HUDEP-2 (cell line): Measurements from ENCODE around the gene CLDN18.

Experiments used
- DNase-seq, 76 experiments: peaks; one replicate each; lab custom pipeline; 2025; ENCODE audit not compliant: unreplicated experiment in 76 of 76; lab: John Stamatoyannopoulos, UW

Gene CLDN18

DNA sequence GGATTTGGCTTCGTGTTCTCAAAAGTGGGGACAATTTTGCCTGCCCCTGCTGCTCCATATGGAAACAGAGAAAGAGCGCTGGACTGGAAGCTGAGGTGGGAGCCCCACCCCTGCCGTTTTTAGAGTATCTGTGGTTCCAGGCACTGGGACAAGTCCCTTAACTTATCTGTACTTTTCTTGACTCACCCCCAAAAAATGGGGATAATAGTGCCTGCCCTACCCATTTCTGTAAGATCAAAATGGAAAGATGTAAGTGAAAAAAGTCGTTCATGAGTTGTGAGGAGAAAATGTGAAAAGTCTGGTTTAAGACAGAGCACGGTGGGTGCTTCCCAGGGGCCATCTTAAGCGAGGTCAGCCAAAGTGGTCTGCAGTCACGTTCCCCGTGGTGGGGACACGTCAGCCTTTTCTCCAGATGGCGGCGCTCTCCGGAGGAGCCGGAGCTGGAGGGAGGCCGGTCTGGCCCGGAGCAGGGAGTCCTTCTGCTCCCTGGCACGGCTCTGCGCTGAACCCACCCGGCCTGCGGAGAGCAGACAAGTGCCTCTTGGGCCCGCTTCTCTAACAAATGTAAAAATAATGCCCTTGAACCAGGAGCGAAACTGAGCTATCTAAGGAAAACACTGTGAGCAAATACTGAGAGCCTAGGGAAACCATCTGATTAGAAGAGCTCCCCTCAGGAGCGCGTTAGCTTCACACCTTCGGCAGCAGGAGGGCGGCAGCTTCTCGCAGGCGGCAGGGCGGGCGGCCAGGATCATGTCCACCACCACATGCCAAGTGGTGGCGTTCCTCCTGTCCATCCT lies at the start of gene CLDN18:
TSS of gene CLDN18 (plus strand) at position 690 of the 797 bp plus-strand sequence. CDS start at position 751, 61 bp downstream.
- no peak for DNase-seq

- DNase-seq: no peak
Observed at GRCh38 chr3:137962251-137962650, 47.7 kb upstream of the CLDN18 start.

DNA sequence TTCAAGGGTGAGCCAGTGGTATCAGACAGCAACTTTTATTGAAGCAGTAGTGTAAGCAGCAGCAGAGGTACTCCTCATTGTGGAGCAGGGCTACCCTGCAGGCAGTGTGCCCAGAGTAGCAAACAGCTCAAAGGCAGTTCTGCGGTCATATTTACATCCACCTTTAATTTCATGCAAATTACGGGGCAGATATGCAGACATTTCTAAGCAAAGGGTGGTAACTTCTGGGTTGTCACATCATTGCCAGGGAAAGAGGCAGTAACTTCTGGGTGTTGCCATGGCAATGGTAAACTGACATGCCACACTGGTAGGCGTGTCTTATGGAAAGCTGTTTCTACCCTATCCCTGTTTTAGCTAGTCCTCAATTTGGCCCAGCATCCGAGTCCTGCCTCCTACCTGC lies 46.5 kb upstream of the CLDN18 start:
- DNase-seq: no peak

GRCh38 chr3:137970914-137971831 lies 38.8 kb upstream of the CLDN18 start:
- DNase-seq: peak in 54 of 76 experiments; percentile 1 to 73 (median 32)

GRCh38 chr3:137972396-137972795 lies 37.6 kb upstream of the CLDN18 start:
- no peak for DNase-seq

DNA sequence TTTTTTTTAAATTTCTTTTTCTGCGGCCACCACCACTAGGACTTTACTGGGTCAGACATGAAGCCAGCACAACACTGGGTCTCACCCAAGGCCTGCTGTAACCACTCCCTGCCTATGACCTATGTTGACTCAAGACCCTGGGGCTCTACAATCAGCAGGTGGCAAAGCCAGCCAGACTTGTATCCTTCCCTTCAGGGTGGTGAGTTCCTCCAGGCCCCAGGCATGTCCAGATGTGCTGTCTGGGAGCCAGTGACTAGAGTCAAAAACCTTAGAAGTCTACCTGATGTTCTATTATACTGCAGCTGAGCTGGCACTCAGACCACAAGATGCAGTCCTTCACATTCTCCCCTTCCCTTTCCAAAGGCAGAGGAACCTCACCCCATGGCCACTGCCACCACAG lies 31.6 kb upstream of the CLDN18 start:
- no peak for DNase-seq

DNA sequence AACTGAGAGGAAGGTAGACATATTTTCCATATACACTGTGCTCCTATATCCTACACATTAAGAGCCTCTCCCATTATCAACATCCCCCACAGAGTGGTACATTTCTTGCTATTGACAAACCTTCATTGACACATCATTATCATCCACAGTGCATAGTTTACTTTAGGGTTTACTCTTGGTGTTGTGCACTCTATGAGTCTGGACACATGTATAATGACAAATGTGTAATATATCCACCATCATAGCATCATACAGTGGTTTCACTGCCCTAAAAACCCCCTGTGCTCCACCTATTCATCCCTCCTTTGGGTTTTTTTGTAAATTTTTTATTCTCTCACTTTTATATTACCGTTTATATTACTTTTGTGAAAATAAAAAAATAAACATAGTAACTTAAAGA lies 22.2 kb upstream of the CLDN18 start:
- no peak for DNase-seq

DNA sequence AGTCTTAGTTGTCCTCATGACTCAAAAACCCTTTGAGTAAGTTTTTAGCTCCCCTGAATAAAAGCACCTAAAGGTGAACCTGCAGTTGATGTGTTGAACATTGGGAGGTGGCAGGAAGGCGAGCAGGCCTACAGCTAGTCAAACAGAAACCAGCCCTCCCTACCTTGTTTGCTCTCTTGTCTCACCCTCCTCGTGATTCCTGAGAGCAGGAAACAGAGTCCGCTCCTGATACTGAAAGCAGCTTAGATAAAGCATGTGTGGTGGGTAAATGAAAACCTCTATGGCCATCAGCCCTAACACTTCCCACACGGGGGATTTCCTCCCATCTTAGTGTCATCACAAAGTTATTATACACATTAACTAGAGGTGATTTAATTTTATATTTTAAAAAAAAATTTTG lies 21.8 kb upstream of the CLDN18 start:
- no peak for DNase-seq

DNA sequence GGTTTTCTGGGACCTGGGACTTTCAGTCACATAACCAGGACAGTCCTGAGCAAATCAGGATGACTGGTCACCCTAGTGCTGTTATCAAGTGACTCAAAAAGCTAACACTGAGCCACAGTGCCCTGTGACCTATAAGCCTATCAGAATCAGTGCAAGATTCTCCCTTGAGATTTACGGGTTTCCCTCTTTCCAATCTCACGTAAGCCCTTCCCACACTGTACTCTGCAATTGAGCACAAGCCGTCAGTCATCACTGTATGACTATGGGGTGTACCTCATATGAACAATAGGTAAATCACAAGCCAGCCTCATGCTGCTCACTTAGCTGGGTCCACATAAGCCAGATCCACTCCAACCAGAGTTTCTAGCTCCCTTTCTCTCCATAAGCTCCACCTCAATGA lies 21.0 kb upstream of the CLDN18 start:
- DNase-seq: no peak

DNA sequence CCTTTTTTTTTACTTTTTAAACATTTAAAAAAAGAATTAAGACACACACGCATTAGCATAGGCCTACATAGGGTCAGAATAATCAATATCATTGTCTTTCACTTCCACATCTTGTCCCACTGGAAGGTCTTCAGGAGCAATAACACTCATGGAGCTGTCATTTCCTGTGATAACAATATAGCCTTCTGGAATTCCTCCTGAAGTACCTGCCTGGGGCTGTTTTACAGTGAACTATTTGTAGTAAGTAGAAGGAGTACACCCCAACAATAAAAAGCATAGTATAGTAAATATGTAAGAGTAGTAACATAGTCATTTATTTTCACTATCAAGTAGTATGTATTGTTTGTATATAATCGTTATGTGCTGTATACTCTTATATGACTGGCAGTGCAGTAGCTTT lies 19.5 kb upstream of the CLDN18 start:
- DNase-seq: no peak

DNA sequence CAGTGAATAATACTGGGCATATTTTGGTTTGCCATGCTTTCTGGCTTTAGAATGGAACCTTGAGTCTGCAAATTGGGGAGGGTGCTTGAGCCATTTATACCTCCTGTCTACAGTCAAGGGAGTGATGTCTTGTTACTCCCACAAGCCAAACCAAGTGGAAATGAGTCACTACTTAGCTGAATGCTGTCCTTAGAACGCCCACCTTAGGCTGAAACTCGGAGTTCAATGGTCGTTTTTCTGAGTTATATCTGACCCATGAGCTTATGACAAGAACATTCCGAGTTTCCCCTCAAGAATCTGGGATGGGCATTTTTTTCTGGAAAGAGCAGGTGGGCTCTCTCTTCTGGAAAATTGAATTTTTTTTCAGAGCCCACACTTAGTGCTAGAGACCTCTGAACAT lies 17.4 kb upstream of the CLDN18 start:
- DNase-seq: no peak

DNA sequence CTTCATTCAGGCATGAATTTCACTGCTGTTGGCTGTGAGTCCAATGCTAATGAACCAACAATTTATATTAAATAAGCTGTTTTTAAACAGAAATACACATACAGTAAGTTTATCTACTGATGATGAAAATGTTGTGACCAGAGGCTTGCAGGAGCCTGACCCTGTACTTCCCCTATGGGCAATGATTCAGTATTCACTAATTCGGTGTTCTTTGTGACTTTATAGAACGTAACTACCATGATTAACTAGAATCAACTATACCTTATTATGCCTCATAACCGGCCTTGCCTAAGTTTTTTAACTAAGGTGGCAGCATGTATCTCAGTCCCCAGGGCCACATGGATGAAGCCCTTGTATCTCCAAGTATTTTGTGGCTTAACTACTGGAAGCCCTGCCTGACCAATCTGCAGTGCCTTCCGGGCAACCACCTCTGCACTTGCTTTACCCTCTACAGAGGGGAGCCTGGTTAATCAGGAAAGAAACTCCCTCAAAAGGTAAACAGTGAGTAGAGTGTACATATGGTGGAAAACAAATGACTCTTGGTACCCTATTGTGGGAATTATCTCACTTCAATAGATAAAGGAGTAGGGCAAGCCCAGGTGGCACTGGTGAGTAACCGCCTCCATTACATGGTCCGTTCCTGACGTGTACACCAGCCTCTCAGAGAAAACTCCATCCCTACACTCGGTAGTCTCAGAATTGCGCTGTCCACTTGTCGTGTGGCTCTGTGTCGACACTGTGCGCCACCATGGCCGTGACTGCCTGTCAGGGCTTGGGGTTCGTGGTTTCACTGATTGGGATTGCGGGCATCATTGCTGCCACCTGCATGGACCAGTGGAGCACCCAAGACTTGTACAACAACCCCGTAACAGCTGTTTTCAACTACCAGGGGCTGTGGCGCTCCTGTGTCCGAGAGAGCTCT lies 11.6 kb upstream of the CLDN18 start:
- DNase-seq: no peak

- DNase-seq: no peak
Observed at GRCh38 chr3:138003069-138003468, 6.9 kb upstream of the CLDN18 start.

DNA sequence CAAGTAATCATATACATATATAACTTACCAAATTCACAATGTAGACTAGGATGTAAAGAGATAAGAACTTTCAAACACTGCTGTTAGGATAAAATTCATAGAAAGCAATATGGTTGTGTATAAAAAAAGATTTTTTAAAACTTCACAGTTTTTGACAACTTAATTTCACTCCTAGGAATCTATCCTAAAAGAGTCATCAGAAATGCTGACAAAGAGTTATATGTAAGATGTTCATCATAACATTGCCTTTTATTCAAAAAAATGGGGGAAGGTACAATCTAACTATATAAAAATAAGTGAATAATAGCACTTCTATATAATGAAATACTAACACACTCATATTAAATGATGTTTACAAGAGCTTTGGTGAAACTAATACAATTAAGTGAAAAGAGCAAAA lies 4.3 kb upstream of the CLDN18 start:
- no peak for DNase-seq

DNA sequence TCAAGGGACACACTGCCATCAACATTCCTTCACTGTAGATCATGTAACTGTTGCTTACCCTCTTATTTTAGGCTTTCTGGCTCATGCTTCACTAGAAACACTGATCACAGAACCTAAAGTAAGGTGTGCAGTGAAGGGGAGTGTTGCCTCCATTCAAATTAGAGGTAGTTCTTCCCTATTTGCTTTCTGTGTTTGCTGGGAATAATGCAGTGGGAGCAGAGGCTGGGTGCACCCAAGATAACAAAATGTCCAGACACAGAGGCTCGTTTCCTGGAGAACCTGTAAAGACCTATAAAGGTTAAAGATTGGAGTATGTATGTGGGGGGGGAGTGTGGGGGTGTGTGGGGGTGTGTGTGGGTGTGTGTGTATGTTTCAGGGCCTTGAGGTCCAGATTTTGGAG lies 2.1 kb upstream of the CLDN18 start:
- DNase-seq: no peak

DNA sequence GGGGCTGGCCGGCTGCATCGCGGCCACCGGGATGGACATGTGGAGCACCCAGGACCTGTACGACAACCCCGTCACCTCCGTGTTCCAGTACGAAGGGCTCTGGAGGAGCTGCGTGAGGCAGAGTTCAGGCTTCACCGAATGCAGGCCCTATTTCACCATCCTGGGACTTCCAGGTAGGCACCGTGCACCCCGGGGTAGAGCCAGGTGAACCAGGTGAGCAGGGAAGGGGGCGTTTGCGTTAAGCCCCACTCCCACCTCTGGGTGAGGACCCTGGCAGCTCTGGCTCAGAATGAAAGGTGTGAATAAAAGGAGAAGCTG lies 267 bp downstream of the CLDN18 start:
- DNase-seq: no peak

DNA sequence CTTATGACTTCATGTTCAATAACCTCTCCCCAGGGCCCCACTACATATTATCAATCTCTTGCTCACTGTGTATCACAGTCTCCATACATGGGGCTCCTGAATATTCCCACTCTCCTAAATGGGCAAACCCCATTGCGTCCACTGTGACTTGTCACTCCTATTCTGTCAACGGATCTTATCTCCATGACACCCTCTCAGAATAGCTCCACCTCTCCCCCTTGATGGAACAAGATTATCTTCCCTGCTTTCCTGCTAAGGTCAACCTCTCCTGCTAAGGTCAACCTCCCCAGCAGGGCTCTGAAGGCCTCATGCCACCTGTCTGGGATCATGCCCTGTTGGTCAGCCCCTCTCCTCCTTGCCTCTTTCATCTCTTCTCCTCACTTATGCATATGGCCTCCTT lies 1.8 kb downstream of the CLDN18 start:
- DNase-seq: no peak

DNA sequence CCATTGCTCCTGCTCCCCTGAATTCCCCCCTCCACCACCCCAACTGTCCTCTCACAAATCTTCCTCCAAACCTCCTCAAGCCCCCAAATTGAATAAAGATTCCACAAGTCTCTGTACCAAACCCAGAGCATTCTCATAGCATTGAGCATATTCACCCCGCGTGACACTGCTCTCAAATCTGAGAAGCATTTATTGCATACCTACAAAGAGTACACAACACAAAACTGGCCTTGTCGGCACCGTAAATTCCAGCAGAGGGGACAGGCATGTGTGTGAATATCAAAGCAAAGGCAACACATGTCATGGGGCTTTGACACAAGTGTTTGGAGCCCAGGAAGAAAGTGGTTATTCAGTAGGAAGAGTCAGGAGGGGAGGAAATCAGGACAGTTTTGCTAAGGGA lies 2.6 kb downstream of the CLDN18 start:
- DNase-seq: no peak

GRCh38 chr3:138016065-138016464 lies 6.1 kb downstream of the CLDN18 start:
- DNase-seq: no peak

DNA sequence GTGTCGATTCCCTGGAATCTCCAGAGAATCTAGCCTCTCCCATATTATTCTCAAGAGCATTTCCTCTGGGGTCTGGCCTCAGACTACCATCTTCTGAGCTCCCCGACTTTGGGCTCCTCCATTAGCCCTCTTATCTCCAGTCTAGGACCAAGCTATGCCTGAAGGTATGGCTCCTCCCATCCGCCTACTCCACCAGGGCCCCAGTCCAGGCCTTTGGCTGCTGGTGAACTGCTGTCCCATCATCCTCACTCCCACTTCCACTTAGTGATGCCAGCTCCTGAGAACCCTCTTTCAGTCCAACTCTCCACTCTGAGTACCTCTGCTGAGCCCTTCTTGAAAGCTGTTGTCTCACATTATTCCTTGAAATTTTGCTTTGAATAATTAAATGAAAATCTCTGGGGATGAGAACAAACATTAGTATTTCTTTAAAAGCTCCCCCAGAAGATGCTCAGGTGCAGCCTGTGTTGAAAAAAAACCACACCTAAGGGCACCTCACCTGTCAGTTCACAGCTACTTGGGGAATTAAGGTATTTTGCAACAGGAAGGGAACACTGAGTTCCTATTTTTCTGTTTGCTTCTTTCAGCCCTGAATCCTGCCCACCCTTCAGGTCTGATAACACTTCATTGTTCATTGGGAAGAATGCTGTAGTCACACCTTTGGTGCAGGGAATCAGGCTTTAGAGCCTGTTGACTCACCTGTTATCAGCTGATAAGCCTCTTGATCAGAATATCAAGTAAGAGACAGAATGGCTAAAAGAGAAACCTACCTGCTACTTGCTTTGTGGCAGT lies 9.5 kb downstream of the CLDN18 start:
- no peak for DNase-seq
